ENCODE measurements around the gene DBP.
"Not testable (repeated sequence)": the region's sequence is repeated elsewhere in the genome, so short reads cannot be mapped to it uniquely, and the experiment has no call there.

DBP gene

GRCh38 chr19:48636859-48637448, at the start of gene DBP:
DBP (minus strand) TSS chr19:48637379; CDS start chr19:48636994, 385 bp downstream.
- no peak for TF ChIP-seq CTCF (IDR thresholded peaks at IDR 0.05)
- peak within 1 kb of the TSS; percentile 88 to 95 for H3K27ac ChIP-seq
- H3K4me3 ChIP-seq = peak within 1 kb of the TSS; percentile 80
- peak; percentile 88 for DNase-seq (ENCODE audit: low spot score)

GRCh38 chr19:48686637-48687036, 49.5 kb upstream of the DBP start:
- not testable (repeated sequence) for H3K27ac ChIP-seq; H3K4me3 ChIP-seq; DNase-seq (ENCODE audit: low spot score)

DNA sequence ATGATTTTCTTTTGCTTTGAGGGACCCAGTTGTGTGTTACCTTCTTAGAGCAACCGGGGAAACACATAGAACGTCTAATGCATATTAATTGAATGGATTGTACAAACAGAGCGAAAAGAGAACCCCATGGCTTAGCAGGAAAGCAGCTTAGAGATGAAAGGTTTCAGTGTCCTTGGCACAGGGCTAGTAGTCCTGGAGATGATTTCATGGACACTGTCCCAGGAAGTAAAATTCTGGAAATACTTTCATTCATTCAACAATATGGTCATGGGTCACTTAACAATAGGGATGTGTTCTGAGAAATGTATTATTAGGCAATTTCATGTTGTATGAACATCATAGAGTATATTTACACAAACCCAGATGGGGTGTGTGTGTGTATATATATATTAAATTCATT, 48.9 kb upstream of the DBP start:
- no peak for DNase-seq (ENCODE audit: low spot score)
- H3K4me3 ChIP-seq = no peak overlapping the region
- no peak overlapping the region for H3K27ac ChIP-seq
- TF ChIP-seq CTCF (IDR thresholded peaks at IDR 0.05) = no peak

- no peak for TF ChIP-seq CTCF (IDR thresholded peaks at IDR 0.05)
- DNase-seq (ENCODE audit: low spot score) = no peak
Observed at GRCh38 chr19:48685583-48685982, 48.4 kb upstream of the DBP start.

DNA sequence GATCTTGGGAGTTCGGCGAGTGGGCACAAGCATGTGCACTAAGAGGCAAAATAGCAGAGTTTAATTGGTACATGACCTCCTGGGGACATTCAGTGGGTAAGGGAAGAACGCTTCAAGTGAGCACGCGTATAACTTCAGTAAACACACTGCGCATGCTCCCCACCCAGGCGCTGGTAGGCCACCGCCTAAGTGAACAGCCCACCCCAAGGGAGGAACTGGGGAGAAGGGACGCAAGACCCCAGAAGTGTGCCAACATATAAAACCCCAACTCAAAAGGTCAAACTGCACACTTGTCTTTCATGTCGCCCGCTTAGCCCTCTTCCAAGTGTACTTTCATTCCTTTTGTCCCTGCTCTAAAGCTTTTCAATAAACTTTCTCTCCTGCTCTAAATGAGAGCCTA, 46.2 kb upstream of the DBP start:
- no peak for DNase-seq (ENCODE audit: low spot score)
- H3K4me3 ChIP-seq = peak overlapping the region; percentile 26
- TF ChIP-seq CTCF (IDR thresholded peaks at IDR 0.05) = no peak
- no peak overlapping the region for H3K27ac ChIP-seq

More at GRCh38 chr19:48685583-48685982, 48.4 kb upstream of the DBP start:
- no peak overlapping the region for H3K4me3 ChIP-seq
- no peak overlapping the region for H3K27ac ChIP-seq

- no peak overlapping the region for H3K4me3 ChIP-seq
- H3K27ac ChIP-seq = no peak overlapping the region
- no peak for TF ChIP-seq CTCF (IDR thresholded peaks at IDR 0.05)
- no peak for DNase-seq (ENCODE audit: low spot score)
Observed at GRCh38 chr19:48681127-48681470, 43.9 kb upstream of the DBP start.

- Histone ChIP-seq H3K27ac (no peak overlapping the region), H3K4me3 (no peak overlapping the region)
- TF ChIP-seq CTCF (IDR thresholded peaks at IDR 0.05) = no peak
- no peak for DNase-seq (ENCODE audit: low spot score)
Observed at GRCh38 chr19:48680436-48681126, 43.4 kb upstream of the DBP start.

GRCh38 chr19:48680006-48680405, 42.8 kb upstream of the DBP start:
- H3K27ac ChIP-seq; H3K4me3 ChIP-seq; DNase-seq (ENCODE audit: low spot score): not testable (repeated sequence)
